Ureter (tissue), 1 donor: ENCODE data around the gene USH1C. TPM values are rescaled to one million over a fixed set of nuclear protein-coding genes. Genes with fewer than 3 reads are reported as not detected.

ENCODE experiments used
- DNase-seq: peaks from one replicate; pipeline ENCODE4 v3.0.0-alpha.2; 2020; ENCODE audit warnings: low spot score
- total RNA-seq: library from RNA; stranded (reverse); gene quantifications from one replicate; pipeline ENCODE4 v1.2.4, GENCODE V29; 2023
- donor health status: DM: yes; HTN: yes; CAD: no.

Gene USH1C
- total RNA-seq = 14.3 TPM

DNA sequence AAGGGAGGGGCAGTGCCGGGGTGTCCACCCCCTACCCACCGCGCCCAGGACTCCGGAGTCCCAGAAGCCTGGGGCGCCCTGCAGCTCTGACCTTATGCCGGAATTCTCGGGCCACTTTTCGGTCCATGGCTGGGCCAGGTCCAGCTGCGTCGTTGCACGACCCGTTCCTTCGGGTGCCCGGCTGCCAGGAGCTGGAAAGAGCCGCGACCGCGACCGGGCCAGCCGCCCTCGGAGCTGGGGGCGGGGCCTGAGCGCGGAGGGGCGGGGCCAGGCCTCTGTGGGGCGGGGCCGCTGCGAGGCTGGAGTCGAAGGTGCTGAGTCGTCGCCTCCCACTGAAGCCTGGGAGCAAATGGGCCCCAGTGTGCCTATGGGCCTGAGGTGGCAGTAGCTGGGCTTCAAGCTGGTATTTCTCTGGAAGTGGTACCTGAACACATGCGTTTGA lies at the start of gene USH1C:
Gene USH1C (minus strand): TSS at position 236 of the 442 bp plus-strand sequence. CDS start 109 bp downstream, at position 127.
- DNase-seq = no peak

DNA sequence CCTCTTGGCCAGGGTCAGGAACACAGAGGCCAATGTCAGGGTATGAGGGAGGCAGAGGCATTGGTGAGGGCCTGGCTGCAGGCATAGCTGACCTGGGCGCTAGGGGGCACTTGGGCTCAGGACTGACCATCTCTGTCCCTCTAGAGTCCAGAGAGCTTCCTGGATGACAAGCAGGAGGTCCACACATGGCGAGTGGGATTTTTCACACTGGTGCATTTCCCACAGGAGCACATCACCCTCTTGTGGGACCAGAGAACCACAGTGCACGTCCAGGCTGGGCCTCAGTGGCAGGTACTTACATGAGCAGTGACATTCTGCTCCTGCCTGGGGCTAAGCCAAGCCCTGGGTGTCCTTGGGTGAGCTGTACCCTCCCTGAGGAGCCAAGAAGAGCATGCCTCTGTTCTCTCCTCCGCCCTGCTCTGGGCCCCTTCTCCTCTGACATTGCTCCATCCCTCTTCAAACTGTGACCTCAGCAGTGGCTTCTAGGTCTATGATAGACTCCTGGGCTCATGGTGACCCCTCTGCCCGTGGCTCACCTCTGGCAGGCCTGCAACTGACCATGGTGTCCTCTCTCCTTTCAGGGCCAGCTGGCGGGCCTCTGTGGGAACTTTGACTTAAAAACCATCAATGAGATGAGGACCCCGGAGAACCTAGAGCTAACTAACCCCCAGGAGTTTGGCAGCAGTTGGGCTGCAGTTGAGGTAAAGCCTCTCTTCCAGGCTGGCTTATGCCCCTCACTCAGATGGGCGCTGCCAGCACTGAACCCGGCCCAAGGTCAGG lies 49.4 kb upstream of the USH1C start:
- peak; percentile 32 for DNase-seq

DNA sequence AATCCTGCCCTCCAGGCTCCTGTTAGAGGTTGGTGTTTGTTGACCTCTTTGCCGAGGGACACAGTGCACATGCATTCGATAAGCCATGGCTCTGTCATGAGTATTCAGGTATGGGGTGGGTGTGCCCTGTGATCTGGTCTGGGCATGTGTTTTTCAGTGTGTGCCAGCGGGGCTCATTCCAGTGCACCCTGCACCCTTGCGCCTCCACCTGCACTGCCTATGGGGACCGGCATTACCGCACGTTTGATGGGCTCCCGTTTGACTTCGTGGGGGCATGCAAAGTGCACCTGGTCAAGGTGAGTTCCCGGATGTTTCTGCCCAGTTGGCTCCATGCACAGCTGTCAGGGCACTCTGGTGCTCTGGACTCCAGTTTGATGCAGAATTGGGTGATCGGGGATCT lies 47.1 kb upstream of the USH1C start:
- DNase-seq = no peak

DNA sequence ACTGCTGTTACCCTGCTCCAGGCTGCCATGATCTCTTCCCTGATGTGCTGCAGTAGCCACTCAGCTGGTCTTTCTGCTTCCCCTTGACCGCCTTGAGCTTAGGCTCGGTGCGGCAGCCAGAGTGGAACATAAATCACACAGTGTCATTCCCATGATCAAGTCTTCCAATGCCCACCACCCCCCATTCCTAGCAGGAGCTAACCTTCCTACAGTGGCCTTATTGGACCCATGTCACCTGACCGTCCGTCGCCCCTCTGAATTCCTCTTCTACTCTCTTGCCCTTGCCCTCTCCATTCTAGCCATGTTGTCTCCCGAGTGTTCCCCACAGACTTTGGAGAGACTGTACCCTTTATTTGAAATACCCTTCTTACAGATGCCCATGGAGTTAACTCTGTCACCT lies 46.2 kb upstream of the USH1C start:
- no peak for DNase-seq

DNA sequence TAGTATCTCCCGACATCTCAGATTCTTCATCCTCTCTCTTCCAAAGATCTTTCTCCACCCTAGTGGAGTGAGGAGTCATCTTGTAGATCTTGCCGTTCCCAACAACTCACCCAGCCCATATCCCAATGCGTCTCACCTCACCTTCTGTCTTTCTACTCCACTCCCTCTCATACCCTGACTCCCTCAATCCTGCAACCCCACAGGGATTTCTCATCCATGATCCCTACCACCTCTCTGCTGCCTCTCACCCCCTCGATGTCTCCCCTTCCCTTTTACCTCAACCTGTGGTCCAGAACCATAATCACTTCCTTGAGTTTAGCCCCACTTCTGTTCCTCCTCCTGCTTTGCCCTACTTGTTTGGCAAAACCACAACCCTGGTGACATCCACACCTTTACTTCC lies 44.5 kb upstream of the USH1C start:
- no peak for DNase-seq

DNA sequence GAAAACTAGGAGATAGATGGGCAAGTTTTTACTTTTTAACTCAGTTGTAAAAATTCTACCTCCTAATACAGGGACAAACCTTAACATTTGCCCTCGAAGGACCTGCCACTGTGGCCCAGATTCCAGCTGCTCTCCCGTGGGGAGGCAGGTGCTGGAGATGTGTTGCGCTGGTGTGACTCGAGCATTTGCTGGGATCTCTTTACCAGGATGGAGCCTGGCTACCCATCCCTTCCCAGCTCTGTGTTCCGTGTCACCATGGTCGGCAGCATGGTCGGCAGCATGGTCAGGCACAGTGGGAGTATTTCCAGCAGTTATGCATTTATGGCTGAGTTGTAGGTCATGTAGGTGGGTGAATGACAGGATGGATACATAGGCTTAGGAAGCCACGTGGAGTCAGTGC lies 44.0 kb upstream of the USH1C start:
- no peak for DNase-seq

DNA sequence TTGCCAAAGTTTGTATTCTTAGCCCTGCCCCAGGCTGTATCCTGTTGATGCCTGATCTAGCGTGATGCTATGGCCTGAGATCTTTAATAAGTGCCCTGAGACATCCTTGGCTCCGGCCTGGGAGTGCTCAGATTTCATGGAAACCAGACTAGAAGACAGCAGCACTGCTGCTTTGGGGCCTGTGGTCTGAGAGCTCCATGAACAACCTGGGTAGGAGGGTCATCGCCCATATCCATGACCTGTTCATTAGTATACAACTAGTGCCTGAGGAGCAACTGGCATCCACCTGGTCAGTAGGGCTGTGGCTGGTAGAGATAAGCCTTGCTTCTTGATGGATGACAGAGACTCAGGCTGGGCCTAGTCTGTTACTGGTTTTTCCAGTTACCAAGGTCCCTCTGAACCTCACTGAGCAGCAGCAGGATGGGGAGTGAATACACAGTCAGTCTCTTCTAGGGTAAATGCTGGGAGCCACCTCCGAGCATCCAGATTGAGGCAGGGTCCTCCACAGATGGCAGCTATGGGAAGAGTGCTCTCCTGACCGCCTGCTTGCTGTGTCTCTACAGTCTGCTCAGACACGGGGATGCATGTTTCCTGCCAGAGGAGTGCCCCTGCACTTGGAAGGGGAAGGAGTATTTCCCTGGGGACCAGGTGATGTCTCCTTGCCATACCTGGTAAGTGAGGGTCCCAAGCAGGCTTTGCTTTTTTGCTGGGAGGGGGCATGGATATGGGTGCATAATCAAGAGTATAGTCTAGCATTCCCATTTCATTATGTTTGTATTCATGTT lies 41.9 kb upstream of the USH1C start:
- DNase-seq = no peak

DNA sequence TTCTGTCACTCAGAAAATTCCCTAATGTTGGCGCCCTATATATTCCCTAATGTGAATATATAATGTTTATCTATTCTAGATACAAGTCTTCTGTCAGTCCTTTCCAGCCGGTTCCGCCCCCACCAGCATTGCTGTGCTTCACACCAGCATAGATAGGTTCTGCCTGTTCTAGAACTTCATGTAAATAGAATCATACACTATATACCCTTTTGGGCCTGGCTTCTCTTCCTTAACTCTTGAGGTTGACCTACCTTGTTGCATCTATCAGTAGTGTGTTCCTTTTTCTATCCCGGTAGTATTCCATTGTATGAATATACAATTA lies 37.5 kb upstream of the USH1C start:
- no peak for DNase-seq

DNA sequence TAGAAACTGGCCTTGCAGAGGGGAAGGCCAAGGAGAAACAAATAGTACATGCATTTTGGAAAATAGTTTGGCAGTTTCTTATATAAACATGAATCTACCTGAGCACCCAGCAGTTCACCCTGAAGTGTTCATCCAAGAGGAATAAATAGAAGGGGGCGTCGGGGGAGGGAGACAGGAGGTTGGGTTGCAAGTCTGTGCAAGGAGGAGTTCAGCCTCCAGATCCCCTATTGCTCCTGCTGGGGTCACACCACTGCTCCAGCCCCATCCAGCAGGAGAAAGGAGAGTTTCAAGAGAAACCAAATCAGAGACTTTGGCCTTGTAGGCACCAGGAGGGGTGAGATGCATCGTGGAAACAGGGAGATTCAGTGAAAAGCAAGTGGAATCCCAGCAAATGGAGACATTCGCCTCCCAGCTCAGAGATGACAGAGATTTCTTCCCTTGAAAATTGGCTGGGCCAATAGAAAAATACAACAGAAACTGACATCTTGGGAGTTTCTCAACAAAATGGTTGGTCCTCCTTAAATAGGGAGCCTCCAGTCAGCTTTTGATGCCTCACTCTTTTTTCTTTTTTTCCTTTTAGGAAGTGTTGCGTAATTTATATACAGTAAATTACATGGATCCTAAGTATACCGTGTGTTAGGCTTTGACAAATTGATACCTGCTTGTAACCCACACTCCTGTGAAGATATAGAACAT lies 37.0 kb upstream of the USH1C start:
- no peak for DNase-seq

DNA sequence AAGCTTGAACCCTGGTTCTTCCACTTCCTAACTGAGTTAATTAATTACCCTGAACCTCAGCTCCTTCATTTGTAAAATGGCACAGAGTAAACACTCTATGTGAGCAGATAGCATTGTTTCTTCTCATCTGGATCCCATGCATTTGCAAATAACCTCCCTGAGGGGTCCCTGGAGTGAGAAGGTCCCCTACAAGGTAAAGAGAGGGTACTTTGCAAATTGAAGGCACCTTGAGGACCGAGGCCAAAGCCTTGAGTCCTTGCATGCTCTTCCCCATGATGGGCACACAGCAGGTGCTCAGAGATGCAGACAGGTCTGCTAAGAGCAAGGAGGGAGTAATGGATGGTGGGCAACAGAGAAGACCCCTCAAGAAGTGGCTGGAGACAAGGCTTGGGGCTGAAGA lies 36.1 kb upstream of the USH1C start:
- no peak for DNase-seq

DNA sequence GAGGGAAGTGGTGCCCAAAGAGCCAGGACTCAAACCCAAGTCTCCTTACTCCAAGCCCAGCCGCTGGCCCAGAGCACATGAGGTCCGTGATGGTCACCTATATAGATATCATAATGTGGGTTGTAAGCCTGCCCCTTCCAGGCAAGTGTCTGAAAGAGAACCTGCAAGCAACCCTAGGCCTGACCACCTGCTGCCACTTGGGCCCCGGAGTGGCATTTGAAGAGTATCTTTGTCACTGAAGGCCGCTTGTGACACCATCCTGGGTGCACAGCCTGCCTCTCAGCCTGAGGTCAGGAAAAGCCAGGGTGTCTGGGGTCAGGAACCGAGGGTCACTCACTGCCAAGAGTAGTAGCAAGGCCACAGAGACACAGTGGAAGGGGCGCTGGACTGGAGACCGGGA lies 35.2 kb upstream of the USH1C start:
- no peak for DNase-seq

DNA sequence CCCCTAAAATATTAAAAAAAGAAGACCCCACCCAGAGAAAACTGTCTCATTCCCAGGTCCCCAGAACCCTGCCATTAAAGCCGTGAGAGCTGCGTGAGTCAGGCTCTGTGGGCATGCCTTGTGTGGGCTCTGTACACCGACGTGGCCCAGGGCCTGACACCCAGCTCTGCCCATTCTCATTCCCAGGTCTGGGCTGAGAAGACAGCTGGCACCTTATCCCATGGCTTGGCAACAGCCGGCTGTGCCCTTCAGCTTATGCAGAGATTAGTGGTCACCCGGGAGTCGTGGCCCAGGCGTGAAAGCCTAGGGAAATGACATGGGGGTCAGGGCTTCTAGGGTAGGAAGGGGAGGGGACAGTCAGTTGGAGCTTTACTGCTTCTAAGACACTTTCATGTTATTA lies 34.7 kb upstream of the USH1C start:
- no peak for DNase-seq

DNA sequence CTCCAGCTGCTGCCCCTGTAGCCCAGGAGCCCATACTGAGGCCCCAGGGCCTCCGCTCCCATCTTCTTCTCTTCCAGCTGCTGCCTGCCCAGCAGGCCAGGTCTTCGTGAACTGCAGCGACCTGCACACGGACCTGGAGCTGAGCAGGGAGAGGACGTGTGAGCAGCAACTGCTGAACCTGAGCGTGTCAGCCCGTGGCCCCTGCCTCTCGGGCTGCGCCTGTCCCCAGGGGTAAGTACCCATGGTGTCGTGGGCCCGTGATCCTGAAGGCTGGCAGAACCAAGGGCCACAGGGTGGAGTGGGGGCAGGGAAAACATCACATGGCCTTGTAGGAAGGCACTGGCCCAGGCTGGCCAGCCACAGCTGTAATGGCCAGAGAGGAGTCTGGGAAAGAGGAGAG lies 34.1 kb upstream of the USH1C start:
- no peak for DNase-seq

DNA sequence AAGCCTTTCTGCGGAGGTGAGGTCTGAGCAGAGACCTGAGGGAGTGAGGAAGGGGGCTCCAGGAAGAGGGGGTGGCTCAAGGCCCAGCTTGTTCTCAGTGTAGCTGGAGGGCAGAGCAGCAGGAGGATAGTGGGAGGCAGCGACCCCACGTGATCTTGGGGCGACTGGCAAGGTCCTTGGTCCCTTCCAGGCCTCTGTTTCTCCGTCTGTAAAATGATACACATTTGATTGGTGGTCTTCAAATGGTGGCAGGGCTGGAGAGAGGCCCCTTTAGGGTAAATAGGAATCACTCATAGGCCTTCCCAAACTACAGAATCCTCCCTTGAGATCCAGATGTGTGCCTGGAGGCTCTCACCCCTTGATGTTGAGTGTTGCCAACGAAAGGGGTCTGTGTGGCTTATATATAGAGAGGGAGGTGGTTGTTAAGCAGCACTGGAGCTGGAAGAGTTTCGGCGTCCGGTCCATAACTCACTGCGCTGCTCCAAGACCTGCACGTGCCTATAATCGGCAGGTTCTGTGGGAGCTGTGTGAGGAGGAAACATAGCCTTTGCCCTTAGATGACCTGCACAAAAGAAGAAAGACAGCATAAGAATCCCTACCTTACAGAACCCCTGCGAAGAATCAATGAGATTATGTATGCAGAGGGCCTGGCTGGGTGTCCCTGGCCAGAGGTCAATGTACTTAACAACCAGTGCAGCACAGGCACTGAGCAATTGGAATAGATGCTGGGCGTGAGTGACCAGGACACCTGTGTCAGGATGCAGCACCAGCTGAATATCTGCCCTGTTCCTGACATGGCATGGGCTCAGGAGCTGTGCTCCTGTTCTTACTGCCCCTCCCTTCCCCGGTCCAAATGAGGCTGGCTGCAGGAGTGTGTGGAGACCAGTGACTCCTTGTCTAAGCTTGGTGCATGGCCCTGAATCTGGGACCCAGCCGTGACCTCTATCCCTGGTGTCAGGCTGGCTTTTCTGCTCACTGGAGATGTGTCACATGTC lies 31.5 kb upstream of the USH1C start:
- DNase-seq = no peak

DNA sequence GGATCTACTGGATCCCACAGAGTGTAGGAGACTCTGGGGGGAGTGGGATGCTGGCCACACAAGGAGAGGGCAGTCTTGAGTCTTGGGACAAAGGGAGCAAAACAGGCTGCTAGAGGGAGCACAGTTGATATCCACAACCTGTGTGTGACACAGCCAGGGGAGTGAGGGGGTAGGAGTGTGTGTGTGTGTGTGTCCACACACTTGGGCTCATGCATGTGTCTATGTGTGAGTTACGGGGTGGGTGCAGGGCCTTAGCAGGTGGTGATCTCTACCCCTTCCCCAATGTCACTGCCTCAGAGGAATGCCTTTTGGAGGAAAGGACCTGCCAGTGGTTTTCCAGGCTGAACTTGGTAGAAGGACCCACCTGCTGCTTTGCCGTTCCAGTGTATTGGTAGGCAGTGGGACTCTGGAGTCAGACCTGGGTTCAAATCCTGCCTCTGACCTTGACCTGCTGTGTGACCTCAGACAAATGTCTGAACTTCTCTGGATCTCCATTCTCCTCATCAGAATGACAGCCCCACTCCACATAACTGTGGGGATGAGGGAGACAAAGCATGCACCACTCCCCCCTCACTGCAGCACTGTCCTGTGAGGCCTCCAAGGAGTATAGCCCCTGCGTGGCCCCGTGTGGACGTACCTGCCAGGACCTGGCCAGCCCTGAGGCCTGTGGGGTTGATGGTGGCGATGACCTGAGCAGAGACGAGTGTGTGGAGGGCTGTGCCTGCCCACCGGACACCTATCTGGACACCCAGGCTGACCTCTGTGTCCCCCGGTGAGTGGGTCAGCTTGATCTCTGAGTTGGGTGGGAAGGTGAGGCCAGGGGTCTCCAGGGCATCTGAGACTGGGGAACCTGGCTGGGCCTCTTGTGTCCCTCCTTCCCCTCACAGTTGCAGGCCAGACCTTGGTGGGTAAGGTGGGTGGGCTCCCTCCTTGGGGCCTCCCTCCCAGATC lies 30.2 kb upstream of the USH1C start:
- peak; percentile 26 for DNase-seq

DNA sequence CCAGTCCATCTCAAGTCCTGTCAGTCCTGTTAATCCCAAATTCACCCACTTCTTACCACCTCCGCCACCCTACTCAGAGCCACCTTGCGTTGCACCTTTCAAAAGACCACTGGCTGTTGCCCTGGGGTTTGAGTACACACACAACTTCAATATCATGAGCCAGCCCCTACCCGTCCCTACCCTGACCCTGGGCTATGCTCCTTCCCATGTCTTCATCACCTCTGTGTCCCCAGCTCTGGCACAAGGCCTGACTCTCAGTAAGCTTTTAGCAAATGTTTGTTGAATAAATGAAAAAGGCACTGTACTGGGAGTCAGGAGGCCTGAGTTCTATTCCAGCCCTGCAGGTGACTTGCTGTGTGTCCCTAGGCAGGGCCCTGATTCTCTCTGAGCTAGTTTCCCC lies 29.3 kb upstream of the USH1C start:
- no peak for DNase-seq

DNA sequence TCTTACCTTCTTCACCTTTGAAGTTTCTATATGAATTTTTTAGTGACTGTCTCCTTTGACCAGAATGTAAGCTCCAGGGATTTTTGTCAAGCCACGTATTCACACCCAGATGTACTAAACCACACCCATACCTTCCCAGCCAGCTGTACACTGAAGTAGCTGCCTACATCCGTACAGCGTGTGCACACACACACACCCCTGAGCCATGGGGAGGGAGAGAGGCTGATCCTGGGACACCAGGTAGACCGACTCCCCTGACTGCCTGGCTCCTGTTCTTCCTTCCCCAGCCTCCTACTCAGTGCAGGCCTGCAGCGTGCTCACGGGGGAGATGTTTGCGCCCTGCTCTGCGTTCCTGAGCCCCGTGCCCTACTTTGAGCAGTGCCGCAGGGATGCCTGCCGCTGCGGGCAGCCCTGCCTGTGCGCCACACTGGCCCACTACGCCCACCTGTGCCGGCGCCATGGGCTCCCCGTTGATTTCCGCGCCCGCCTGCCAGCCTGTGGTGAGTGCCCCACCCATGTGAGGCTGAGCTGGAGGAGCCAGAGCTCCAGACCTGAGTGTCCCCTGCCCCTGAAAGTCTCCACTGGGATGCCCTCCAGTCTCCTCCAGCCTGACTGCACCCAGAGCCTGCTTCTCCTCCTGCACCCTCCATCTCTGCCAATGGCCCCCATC lies 28.7 kb upstream of the USH1C start:
- DNase-seq = no peak

DNA sequence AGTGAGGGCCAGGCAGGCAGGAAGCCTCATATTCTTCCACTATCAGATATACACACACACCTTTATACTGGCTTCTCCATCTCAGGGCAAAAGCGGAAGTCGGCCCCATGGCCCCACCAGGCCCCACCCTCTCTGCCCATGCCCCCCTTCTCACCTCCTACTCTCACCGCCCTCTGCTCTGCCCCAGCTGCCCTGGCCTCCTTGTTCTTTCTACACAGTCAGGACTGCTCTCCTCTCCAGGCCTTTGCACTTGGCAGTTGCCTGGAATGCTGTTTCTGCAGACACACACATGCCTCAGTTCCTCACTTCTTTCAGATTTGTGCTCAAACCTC lies 28.1 kb upstream of the USH1C start:
- DNase-seq = no peak

DNA sequence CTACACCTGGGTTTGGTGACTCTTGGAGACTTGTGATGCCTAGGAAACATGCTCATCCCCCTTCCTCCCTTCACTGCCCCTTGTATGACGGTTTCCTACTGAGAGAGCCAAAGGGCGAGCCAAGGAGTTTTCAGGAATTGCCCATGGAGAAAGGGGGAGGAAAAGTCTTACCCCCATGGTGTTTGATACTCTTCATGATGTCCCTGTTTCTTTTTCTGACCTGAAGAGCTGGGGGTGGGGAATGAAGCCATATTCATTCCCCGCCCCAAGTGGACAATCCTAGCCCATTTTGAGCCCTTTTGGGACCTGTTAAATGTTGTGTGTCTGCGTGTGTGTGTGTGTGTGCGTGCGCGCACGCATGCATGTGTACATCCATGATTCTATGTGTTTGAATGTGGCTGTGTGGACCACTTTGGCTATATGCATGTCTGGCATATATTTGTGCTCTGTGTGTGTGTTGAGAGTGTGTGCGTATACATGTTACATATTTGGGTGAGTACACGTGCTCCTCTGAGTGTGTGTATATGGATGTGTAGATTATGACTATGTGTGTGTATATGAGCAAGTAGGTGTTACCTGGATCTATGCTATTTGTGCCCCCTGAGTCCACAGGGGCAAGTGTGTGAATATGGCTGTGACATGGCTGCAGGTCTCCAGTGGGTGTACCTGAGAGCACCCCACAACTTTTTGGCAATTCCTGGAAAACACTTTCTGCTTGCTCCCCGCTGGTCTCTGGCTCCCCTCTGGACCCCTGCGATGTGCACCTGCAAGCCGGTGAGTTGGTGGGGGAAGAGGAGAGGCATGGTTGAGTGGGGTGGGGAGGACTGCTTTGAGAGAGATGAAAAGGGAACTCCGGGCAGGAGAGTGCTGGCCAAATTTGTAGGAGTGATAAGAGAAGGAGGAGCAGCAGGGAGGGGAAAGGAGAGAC lies 27.5 kb upstream of the USH1C start:
- DNase-seq = no peak
